K562 (cell line): ENCODE data around the gene LRRC7. TPM values are rescaled to one million over a fixed set of nuclear protein-coding genes. Genes with fewer than 3 reads are reported as not detected.

Experiments
- ATAC-seq: fragments of 200-7000 bp; cut with Tn5 transposase; 3 replicates; pipeline ENCODE4 v1.9.1; 2020; ENCODE audit warnings: moderate library complexity
- BruUV-seq: library from RNA; stranded (reverse); fragments of 400-500 nt; replicated peaks from 2 replicates; lab custom pipeline; 2021; lab: Mats Ljungman, UMichigan
- CTCF ChIA-PET: fragments of 300-600 bp; formaldehyde crosslinking; extraction: SDS; loops from one replicate; lab custom pipeline; 2021; ENCODE audit warnings: low intra/inter-chr PET ratio; lab: Yijun Ruan, JAX
- POLR2A ChIA-PET: fragments of 300-600, 350-650 bp; sonication (Branson Sonifier 250); formaldehyde crosslinking; extraction: SDS; loops from one replicate; lab custom pipeline; 2021; ENCODE audit warnings: antibody characterized with exemption, inconsistent platforms; lab: Yijun Ruan, JAX
- DNase-seq, 4 experiments: peaks; one replicate each; pipeline versions ENCODE4 v3.0.0 to v3.0.0-alpha.2; 2011 to 2018; ENCODE audit warnings: low spot score in 3 of 4, mixed read lengths in 3 of 4; ENCODE audit errors: extremely low read depth in 1 of 4
- FAIRE-seq: peaks from 2 replicates; lab custom pipeline; 2011; peaks lifted over from hg19 to GRCh38; lab: Jason Lieb, UNC
- H2AFZ ChIP-seq: 2 replicates; pipeline ENCODE4 v1.6.0; 2011; ENCODE audit warnings: low read depth, low read length, control low read depth, inconsistent platforms
- H3K27ac ChIP-seq: fragments of 200-600 bp; 3 replicates; pipeline ENCODE4 v1.8.0; 2011; ENCODE audit warnings: low read depth, mild to moderate bottlenecking, control low read depth, inconsistent platforms, low read length, moderate library complexity, mixed read lengths; ENCODE audit errors: extremely low read depth
- H3K27me3 ChIP-seq, 2 experiments: fragments of 300-600 bp in 1 of 2; 2 replicates in 1 of 2; 3 replicates in 1 of 2; pipeline versions ENCODE4 v1.6.0 to v1.8.0; 2011; ENCODE audit warnings: inconsistent platforms in 2 of 2, low read length in 2 of 2, mild to moderate bottlenecking in 1 of 2, mixed read lengths in 1 of 2, moderate library complexity in 1 of 2; ENCODE audit not compliant: control insufficient read depth in 2 of 2, insufficient read depth in 2 of 2
- H3K36me3 ChIP-seq: fragments of 300-600 bp; 3 replicates; pipeline ENCODE4 v1.8.0; 2011; ENCODE audit warnings: mild to moderate bottlenecking, low read length, inconsistent platforms; ENCODE audit not compliant: control insufficient read depth, insufficient read depth
- H3K4me1 ChIP-seq, 2 experiments: fragments of 200-600 bp in 1 of 2; replicated peaks in 1 of 2; 2 replicates in 1 of 2; 3 replicates in 1 of 2; pipeline versions ENCODE4 v1.5.1 to v1.8.0; 2011; ENCODE audit warnings: inconsistent platforms in 2 of 2, low read length in 2 of 2, mild to moderate bottlenecking in 1 of 2, mixed read lengths in 1 of 2, moderate library complexity in 1 of 2; ENCODE audit not compliant: control insufficient read depth in 2 of 2, insufficient read depth in 2 of 2
- H3K4me2 ChIP-seq: 2 replicates; pipeline ENCODE4 v1.6.1; 2011; ENCODE audit warnings: low read length, control low read depth, inconsistent platforms, mixed read lengths; ENCODE audit not compliant: insufficient read depth
- H3K4me3 ChIP-seq: fragments of 200-600 bp; sonication (generic), shearing (Covaris generic); 2 replicates; pipeline ENCODE4 v1.5.1; 2016; ENCODE audit warnings: control low read depth, inconsistent platforms
- H3K79me2 ChIP-seq: fragments of 200-600 bp; 3 replicates; pipeline ENCODE4 v1.8.0; 2011; ENCODE audit warnings: low read length, inconsistent platforms; ENCODE audit not compliant: control insufficient read depth, insufficient read depth
- H3K9ac ChIP-seq, 2 experiments: 2 replicates each; pipeline versions ENCODE4 v1.6.0 to v1.6.1; 2011; ENCODE audit warnings: low read depth in 2 of 2, low read length in 2 of 2, control low read depth in 1 of 2, inconsistent platforms in 1 of 2, mild to moderate bottlenecking in 1 of 2, mixed read lengths in 1 of 2; ENCODE audit not compliant: insufficient read depth in 1 of 2
- H3K9me1 ChIP-seq: one replicate; pipeline ENCODE4 v1.6.0; 2011; ENCODE audit warnings: inconsistent platforms, mild to moderate bottlenecking, low read length, moderate library complexity; ENCODE audit not compliant: control insufficient read depth, insufficient read depth
- H3K9me3 ChIP-seq: replicated peaks from 2 replicates; pipeline ENCODE4 v1.5.1; 2011; ENCODE audit warnings: low read depth, low read length, inconsistent platforms; ENCODE audit not compliant: control insufficient read depth, insufficient read depth
- H4K20me1 ChIP-seq: replicated peaks from 2 replicates; pipeline ENCODE4 v1.6.1; 2011; ENCODE audit warnings: low read length, inconsistent platforms, mixed read lengths; ENCODE audit not compliant: control insufficient read depth, insufficient read depth
- CTBP1 ChIP-seq: fragments of 450-650 bp; IDR thresholded peaks from 2 replicates; pipeline ENCODE4 v1.6.1; 2016; ENCODE audit warnings: borderline replicate concordance
- ELF4 ChIP-seq: fragments of 450-650 bp; formaldehyde crosslinking; IDR thresholded peaks from 2 replicates; pipeline ENCODE4 v1.4.0; 2022; ENCODE audit warnings: missing genetic modification characterization
- ETV6 ChIP-seq, 3 experiments: fragments of 150-350 bp in 1 of 3; sonication (generic) in 1 of 3; formaldehyde crosslinking in 1 of 3; IDR thresholded peaks; 2 replicates each; pipeline versions ENCODE4 v1.6.1 to v1.8.0; 2014 to 2022; ENCODE audit warnings: borderline replicate concordance in 2 of 3, low read depth in 2 of 3, antibody characterized with exemption in 1 of 3, low read length in 1 of 3, mild to moderate bottlenecking in 1 of 3, missing genetic modification reagents in 1 of 3
- FOXJ2 ChIP-seq: fragments of 200-800 bp; sonication (Bioruptor generic); IDR thresholded peaks from 2 replicates; pipeline ENCODE4 v1.6.1; 2016; ENCODE audit warnings: missing genetic modification characterization, missing compliant biosample characterization
- FOXK2 ChIP-seq, 2 experiments: fragments of 450-650 bp; IDR thresholded peaks in 1 of 2; conservative IDR thresholded peaks in 1 of 2; 2 replicates each; pipeline ENCODE4 v1.6.1; 2016; ENCODE audit warnings: low read depth in 2 of 2, mild to moderate bottlenecking in 1 of 2
- PRMT5 ChIP-seq: sonication (generic); formaldehyde crosslinking; IDR thresholded peaks from 2 replicates; pipeline ENCODE4 v1.5.0; 2020; ENCODE audit warnings: missing genetic modification reagents
- ZNF143 ChIP-seq: sonication (generic); formaldehyde crosslinking; IDR thresholded peaks from 2 replicates; pipeline ENCODE4 v1.9.0; 2022; ENCODE audit warnings: mild to moderate bottlenecking, missing genetic modification reagents
- ZNF212 ChIP-seq: fragments of 450-650 bp; formaldehyde crosslinking; IDR thresholded peaks from 2 replicates; pipeline ENCODE4 v1.4.0; 2020; ENCODE audit warnings: mild to moderate bottlenecking
- ZNF311 ChIP-seq: fragments of 250-450 bp; sonication (Bioruptor Pico); IDR thresholded peaks from 2 replicates; pipeline ENCODE4 v1.4.0; 2020; ENCODE audit warnings: mild to moderate bottlenecking, moderate library complexity
- ZNF445 ChIP-seq: fragments of 250-450 bp; sonication (Bioruptor Pico); IDR thresholded peaks from 2 replicates; pipeline ENCODE4 v1.4.0; 2020; ENCODE audit warnings: low read depth, mild to moderate bottlenecking, moderate library complexity
- WGBS: fragments of 100-300 bp; shearing (Covaris generic); methylation state at CpG from one replicate; pipeline ENCODE4 v1.1.6; 2016; ENCODE audit warnings: low coverage, mixed read lengths; ENCODE audit not compliant: insufficient coverage; ENCODE audit errors: missing lambda C conversion rate; 5-methylcytosine and 5-hydroxymethylcytosine counted together
- in situ Hi-C: fragments of 300-500 bp; cut with MboI; formaldehyde crosslinking; loops from 4 replicates; pipeline ENCODE4 v1.15.0; 2018; ENCODE audit warnings: inconsistent platforms, mixed read lengths
- intact Hi-C: fragments of 100-400 bp; cut with micrococcal nuclease; formaldehyde crosslinking; loops from 2 replicates; pipeline ENCODE4 v1.14.2; 2022
- polyA plus RNA-seq, 8 experiments: library from polyadenylated mRNA; depleted of rRNA in 4 of 8; stranded (reverse) in 5 of 8; unstranded in 3 of 8; fragments of >200 nt; fragmentation: Nextera tagmentation in 2 of 8; fragmentation: Illumina TruSeq in 1 of 8; extraction: Ambion mirVana in 2 of 8; extraction: Trizol in 1 of 8; gene quantifications; 2 replicates each; pipeline versions ENCODE4 v1.2.1 to v1.2.3, GENCODE V29; 2011 to 2014; ENCODE audit warnings: inconsistent platforms in 1 of 8, missing spikeins in 1 of 8
- total RNA-seq, 7 experiments: library from RNA; depleted of rRNA in 6 of 7; stranded (reverse); fragments of >200 nt in 6 of 7; fragmentation: Illumina TruSeq in 2 of 7; extraction: Trizol in 2 of 7; gene quantifications; 2 replicates each; pipeline versions ENCODE4 v1.2.1 to v1.2.3, GENCODE V29; 2011 to 2021; ENCODE audit warnings: low replicate concordance in 1 of 7
- TF ChIP-seq, protein P1 (sequence below), 2 experiments: fragments of 250-450 bp in 1 of 2; fragments of 450-650 bp in 1 of 2; sonication (Bioruptor Pico) in 1 of 2; IDR thresholded peaks; 2 replicates each; pipeline versions ENCODE4 v1.6.1 to v1.8.0; 2016 to 2021; ENCODE audit warnings: mild to moderate bottlenecking in 2 of 2, moderate library complexity in 2 of 2, missing compliant biosample characterization in 1 of 2, missing genetic modification characterization in 1 of 2
- TF ChIP-seq, protein P2 (sequence below): fragments of 250-450 bp; sonication (Bioruptor Pico); IDR thresholded peaks from 2 replicates; pipeline ENCODE4 v1.8.0; 2021; ENCODE audit warnings: moderate library complexity, mild to moderate bottlenecking, inconsistent platforms
- TF ChIP-seq, protein P3 (sequence below): fragments of 450-650 bp; IDR thresholded peaks from 2 replicates; pipeline ENCODE4 v1.6.1; 2016; ENCODE audit warnings: antibody characterized with exemption

The LRRC7 gene
- total and polyA plus RNA-seq, 9 of the 15 experiments (the other 6 are each of a cell fraction or from before 2014, with no cell fraction given), result 0.09 to 0.94 (median 0.49) TPM

DNA sequence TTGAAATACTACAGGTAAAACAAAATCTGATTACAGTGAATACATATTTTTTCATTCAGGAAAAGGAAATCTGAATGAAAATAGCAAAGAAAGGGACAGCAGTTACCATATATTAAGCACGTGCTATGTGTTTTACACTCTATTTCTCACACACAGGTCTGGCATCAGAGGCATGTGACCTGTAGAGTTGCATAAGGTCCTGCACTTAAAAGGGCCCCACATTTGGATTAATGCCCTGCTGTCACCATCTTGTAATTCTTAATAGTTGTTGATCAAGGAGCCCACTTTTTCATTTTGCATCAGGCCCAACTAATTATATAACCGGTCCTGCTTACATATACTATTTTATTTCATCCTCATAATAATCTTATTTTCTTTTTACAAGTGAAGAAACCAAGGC is 511.8 kb downstream of the LRRC7 start:
- no peaks in the 10 kb centered on the region for H3K36me3 ChIP-seq
- WGBS, result 6% methylated on average over 2 of the region's 2 CpGs
- no peak overlapping the region for H3K27ac ChIP-seq
- in situ Hi-C loops (no loop called here), intact Hi-C loops (no loop called here)
- DNase-seq (no peak), ATAC-seq (no peak), FAIRE-seq (no peak)
- no peaks in the 10 kb centered on the region for H3K4me1 ChIP-seq
- no TSS peak for BruUV-seq
- H3K4me3 ChIP-seq, result no peak overlapping the region
- CTCF ChIA-PET, result no interaction called here
- H3K9me1 ChIP-seq, result no peaks in the 10 kb centered on the region
- H2AFZ ChIP-seq, result no peak overlapping the region
- no peaks in the 10 kb centered on the region for H3K9me3 ChIP-seq
- no peaks in the 10 kb centered on the region for H3K79me2 ChIP-seq
- no peaks in the 10 kb centered on the region for H4K20me1 ChIP-seq
- POLR2A ChIA-PET, result no interaction called here
- no peaks in the 10 kb centered on the region for H3K27me3 ChIP-seq
- H3K4me2 ChIP-seq, result no peak overlapping the region
- no peak overlapping the region for H3K9ac ChIP-seq
- TF ChIP-seq ZNF212 (CRISPR knock-in tag), result no peak
- TF ChIP-seq, protein P1, sequence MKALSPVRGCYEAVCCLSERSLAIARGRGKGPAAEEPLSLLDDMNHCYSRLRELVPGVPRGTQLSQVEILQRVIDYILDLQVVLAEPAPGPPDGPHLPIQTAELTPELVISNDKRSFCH (CRISPR knock-in tag; IDR thresholded peaks at IDR 0.05), result no peak
- TF ChIP-seq, protein P1 (tag; IDR thresholded peaks at IDR 0.05), result no peak
- no peak for TF ChIP-seq ELF4
- TF ChIP-seq ETV6 (IDR thresholded peaks at IDR 0.05; ENCODE audit: borderline replicate concordance in 1 of 2, low read depth in 2 of 2, low read length in 1 of 2), result no peak
- TF ChIP-seq ETV6 (CRISPR knock-in tag; IDR thresholded peaks at IDR 0.05; ENCODE audit: borderline replicate concordance), result no peak
- TF ChIP-seq FOXK2 (conservative IDR thresholded peaks at IDR 0.05 in 1 of 2, IDR thresholded peaks at IDR 0.05 in 1 of 2; ENCODE audit: low read depth in 2 of 2), result no peak
- TF ChIP-seq, protein P2, sequence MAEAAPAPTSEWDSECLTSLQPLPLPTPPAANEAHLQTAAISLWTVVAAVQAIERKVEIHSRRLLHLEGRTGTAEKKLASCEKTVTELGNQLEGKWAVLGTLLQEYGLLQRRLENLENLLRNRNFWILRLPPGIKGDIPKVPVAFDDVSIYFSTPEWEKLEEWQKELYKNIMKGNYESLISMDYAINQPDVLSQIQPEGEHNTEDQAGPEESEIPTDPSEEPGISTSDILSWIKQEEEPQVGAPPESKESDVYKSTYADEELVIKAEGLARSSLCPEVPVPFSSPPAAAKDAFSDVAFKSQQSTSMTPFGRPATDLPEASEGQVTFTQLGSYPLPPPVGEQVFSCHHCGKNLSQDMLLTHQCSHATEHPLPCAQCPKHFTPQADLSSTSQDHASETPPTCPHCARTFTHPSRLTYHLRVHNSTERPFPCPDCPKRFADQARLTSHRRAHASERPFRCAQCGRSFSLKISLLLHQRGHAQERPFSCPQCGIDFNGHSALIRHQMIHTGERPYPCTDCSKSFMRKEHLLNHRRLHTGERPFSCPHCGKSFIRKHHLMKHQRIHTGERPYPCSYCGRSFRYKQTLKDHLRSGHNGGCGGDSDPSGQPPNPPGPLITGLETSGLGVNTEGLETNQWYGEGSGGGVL (CRISPR knock-in tag), result no peak
- TF ChIP-seq FOXJ2 (tag), result no peak
- no peak for TF ChIP-seq PRMT5 (CRISPR knock-in tag)
- TF ChIP-seq, protein P3, sequence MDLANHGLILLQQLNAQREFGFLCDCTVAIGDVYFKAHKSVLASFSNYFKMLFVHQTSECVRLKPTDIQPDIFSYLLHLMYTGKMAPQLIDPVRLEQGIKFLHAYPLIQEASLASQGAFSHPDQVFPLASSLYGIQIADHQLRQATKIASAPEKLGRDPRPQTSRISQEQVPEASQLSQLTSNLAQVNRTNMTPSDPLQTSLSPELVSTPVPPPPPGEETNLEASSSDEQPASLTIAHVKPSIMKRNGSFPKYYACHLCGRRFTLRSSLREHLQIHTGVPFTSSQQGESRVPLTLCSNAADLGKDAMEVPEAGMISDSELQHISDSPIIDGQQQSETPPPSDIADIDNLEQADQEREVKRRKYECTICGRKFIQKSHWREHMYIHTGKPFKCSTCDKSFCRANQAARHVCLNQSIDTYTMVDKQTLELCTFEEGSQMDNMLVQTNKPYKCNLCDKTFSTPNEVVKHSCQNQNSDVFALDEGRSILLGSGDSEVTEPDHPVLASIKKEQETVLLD, result no peak
- TF ChIP-seq ZNF311 (CRISPR knock-in tag), result no peak
- TF ChIP-seq CTBP1, result no peak
- TF ChIP-seq ZNF143 (CRISPR knock-in tag), result no peak
- no peak for TF ChIP-seq ZNF445 (CRISPR knock-in tag)
